Mesenchymal stem cell (in vitro differentiated cells and primary cell): ENCODE results near the gene TIAL1.

Experiments
- DNase-seq: peaks from one replicate; pipeline ENCODE4 v3.0.0-alpha.2; 2013
- H2AFZ ChIP-seq: one replicate; pipeline ENCODE4 v1.6.1; 2013; ENCODE audit warnings: low read depth, mild to moderate bottlenecking, control low read depth, inconsistent platforms, low read length, moderate library complexity
- H2AK5ac ChIP-seq: 2 replicates; pipeline ENCODE4 v1.6.1; 2013; ENCODE audit warnings: low read length, moderate library complexity, mild to moderate bottlenecking, inconsistent platforms; ENCODE audit not compliant: severe bottlenecking
- H2BK120ac ChIP-seq: one replicate; pipeline ENCODE4 v1.6.1; 2013; ENCODE audit warnings: low read depth, mild to moderate bottlenecking, inconsistent platforms, low read length, moderate library complexity
- H2BK12ac ChIP-seq, 2 experiments: one replicate each; pipeline ENCODE4 v1.6.1; 2013; ENCODE audit warnings: inconsistent platforms in 2 of 2, low read length in 2 of 2, mild to moderate bottlenecking in 2 of 2, moderate library complexity in 2 of 2, control low read depth in 1 of 2
- H2BK15ac ChIP-seq: one replicate; pipeline ENCODE4 v1.6.1; 2013; ENCODE audit warnings: mild to moderate bottlenecking, low read depth, inconsistent platforms; ENCODE audit not compliant: poor library complexity, severe bottlenecking
- H2BK5ac ChIP-seq: 2 replicates; pipeline ENCODE4 v1.6.1; 2013; ENCODE audit warnings: low read depth, mild to moderate bottlenecking, low read length, control low read depth, inconsistent platforms; ENCODE audit not compliant: poor library complexity, severe bottlenecking
- H3K14ac ChIP-seq, 2 experiments: one replicate each; pipeline ENCODE4 v1.6.1; 2013; ENCODE audit warnings: inconsistent platforms in 2 of 2, low read length in 2 of 2, control low read depth in 1 of 2, mild to moderate bottlenecking in 1 of 2, moderate library complexity in 1 of 2
- H3K18ac ChIP-seq, 2 experiments: one replicate each; pipeline ENCODE4 v1.6.1; 2013; ENCODE audit warnings: inconsistent platforms in 2 of 2, low read length in 2 of 2, control low read depth in 1 of 2, low read depth in 1 of 2, mild to moderate bottlenecking in 1 of 2
- H3K23ac ChIP-seq, 2 experiments: one replicate each; pipeline ENCODE4 v1.6.1; 2013; ENCODE audit warnings: inconsistent platforms in 2 of 2, low read length in 2 of 2, mild to moderate bottlenecking in 2 of 2, moderate library complexity in 2 of 2, control low read depth in 1 of 2
- H3K27ac ChIP-seq: 2 replicates; pipeline ENCODE4 v1.5.1; 2013; ENCODE audit warnings: mild to moderate bottlenecking, moderate library complexity, low read length, control low read depth, inconsistent platforms; ENCODE audit not compliant: poor library complexity, severe bottlenecking
- H3K27me3 ChIP-seq, 2 experiments: 2 replicates each; pipeline versions ENCODE4 v1.6.1 to v1.7.0; 2013; ENCODE audit warnings: low read length in 2 of 2, mild to moderate bottlenecking in 2 of 2, moderate library complexity in 2 of 2, control low read depth in 1 of 2, inconsistent platforms in 1 of 2; ENCODE audit not compliant: control insufficient read depth in 1 of 2, insufficient read depth in 1 of 2
- H3K36me3 ChIP-seq, 2 experiments: 2 replicates each; pipeline versions ENCODE4 v1.6.1 to v1.7.0; 2013; ENCODE audit warnings: low read length in 2 of 2, control low read depth in 1 of 2, inconsistent platforms in 1 of 2, low read depth in 1 of 2, mild to moderate bottlenecking in 1 of 2; ENCODE audit not compliant: insufficient read depth in 2 of 2, control insufficient read depth in 1 of 2
- H3K4ac ChIP-seq, 2 experiments: one replicate each; pipeline ENCODE4 v1.6.1; 2013; ENCODE audit warnings: inconsistent platforms in 2 of 2, low read length in 2 of 2, mild to moderate bottlenecking in 2 of 2, moderate library complexity in 2 of 2, control low read depth in 1 of 2, low read depth in 1 of 2
- H3K4me1 ChIP-seq: 2 replicates; pipeline ENCODE4 v1.6.1; 2013; ENCODE audit warnings: low read depth, low read length, control low read depth; ENCODE audit not compliant: control insufficient read depth, insufficient read depth
- H3K4me2 ChIP-seq: 2 replicates; pipeline ENCODE4 v1.6.1; 2013; ENCODE audit warnings: low read length, mild to moderate bottlenecking, inconsistent platforms; ENCODE audit not compliant: poor library complexity, severe bottlenecking
- H3K4me3 ChIP-seq, 2 experiments: 2 replicates each; pipeline versions ENCODE4 v1.5.1 to v1.7.0; 2013; ENCODE audit warnings: low read length in 2 of 2, mild to moderate bottlenecking in 2 of 2, control low read depth in 1 of 2, low read depth in 1 of 2; ENCODE audit not compliant: insufficient read depth in 1 of 2
- H3K79me1 ChIP-seq: replicated peaks from 2 replicates; pipeline ENCODE4 v1.6.1; 2013; ENCODE audit warnings: mild to moderate bottlenecking, control low read depth, low read length, inconsistent platforms; ENCODE audit not compliant: poor library complexity, severe bottlenecking
- H3K9ac ChIP-seq: 2 replicates; pipeline ENCODE4 v1.7.0; 2013; ENCODE audit warnings: mild to moderate bottlenecking, low read length, moderate library complexity
- H3K9me3 ChIP-seq: 2 replicates; pipeline ENCODE4 v1.7.0; 2013; ENCODE audit warnings: mild to moderate bottlenecking, low read length; ENCODE audit not compliant: control insufficient read depth
- H4K8ac ChIP-seq: one replicate; pipeline ENCODE4 v1.6.1; 2013; ENCODE audit warnings: inconsistent platforms, mild to moderate bottlenecking, low read length, moderate library complexity
- H4K91ac ChIP-seq: one replicate; pipeline ENCODE4 v1.6.1; 2013; ENCODE audit warnings: mild to moderate bottlenecking, low read length, inconsistent platforms
- WGBS: methylation state at CpG from one replicate; pipeline ENCODE4 v1.1.7; 2013; ENCODE audit warnings: mixed read lengths; 5-methylcytosine and 5-hydroxymethylcytosine counted together

The TIAL1 gene

GRCh38 chr10:119541046-119541445 lies 55.7 kb downstream of the TIAL1 start:
- H2BK120ac ChIP-seq, result no peak overlapping the region
- no peak overlapping the region for H3K18ac ChIP-seq
- WGBS, result 60% methylated on average over 6 of the region's 6 CpGs
- H2BK12ac ChIP-seq, result no peak overlapping the region
- no peak overlapping the region for H3K4ac ChIP-seq
- no peaks in the 10 kb centered on the region for H3K9me3 ChIP-seq
- no peak overlapping the region for H2AFZ ChIP-seq
- peak overlapping the region; percentile 85 for H3K9ac ChIP-seq
- H4K91ac ChIP-seq, result no peak overlapping the region
- H2BK5ac ChIP-seq, result no peak overlapping the region
- no peak overlapping the region for H3K4me2 ChIP-seq
- H2AK5ac ChIP-seq, result no peak overlapping the region
- H3K27me3 ChIP-seq, result no peaks in the 10 kb centered on the region
- peak; percentile 46 for DNase-seq
- no peak overlapping the region for H4K8ac ChIP-seq
- H2BK15ac ChIP-seq, result no peak overlapping the region
- peaks cover 32% of the 10 kb centered on the region for H3K79me1 ChIP-seq
- H3K4me1 ChIP-seq, result peaks cover 32% of the 10 kb centered on the region
- no peak overlapping the region for H3K14ac ChIP-seq
- H3K4me3 ChIP-seq, result peak overlapping the region in 1 of 2 experiments; percentile 83
- H3K36me3 ChIP-seq, result peaks cover 0 to 4% of the 10 kb centered on the region in 2 experiments
- no peak overlapping the region for H3K23ac ChIP-seq
- no peak overlapping the region for H3K27ac ChIP-seq

GRCh38 chr10:119540038-119540437 lies 56.7 kb downstream of the TIAL1 start:
- Histone ChIP-seq H3K4me3 (no peak overlapping the region), H3K9me3 (no peaks in the 10 kb centered on the region), H3K79me1 (peaks cover 32% of the 10 kb centered on the region), H4K8ac (no peak overlapping the region), H2BK15ac (no peak overlapping the region), H3K18ac (no peak overlapping the region), H3K36me3 (peaks cover 0 to 4% of the 10 kb centered on the region in 2 experiments), H2BK12ac (no peak overlapping the region), H2AFZ (no peak overlapping the region), H3K9ac (no peak overlapping the region), H3K4me1 (peaks cover 32% of the 10 kb centered on the region), H3K4me2 (no peak overlapping the region), H3K23ac (no peak overlapping the region), H4K91ac (no peak overlapping the region), H2BK120ac (no peak overlapping the region), H3K27me3 (no peaks in the 10 kb centered on the region), H3K27ac (no peak overlapping the region), H3K14ac (no peak overlapping the region), H2AK5ac (no peak overlapping the region), H3K4ac (no peak overlapping the region), H2BK5ac (no peak overlapping the region)
- no peak for DNase-seq
- 96% methylated on average over 3 of the region's 4 CpGs for WGBS

GRCh38 chr10:119539359-119539825 lies 57.4 kb downstream of the TIAL1 start:
- Histone ChIP-seq H3K18ac (peak overlapping the region in 1 of 2 experiments; percentile 37), H3K79me1 (peaks cover 32% of the 10 kb centered on the region), H3K4me3 (no peak overlapping the region), H3K4me2 (no peak overlapping the region), H3K27me3 (no peaks in the 10 kb centered on the region), H2BK120ac (no peak overlapping the region), H2AK5ac (no peak overlapping the region), H3K4ac (peak overlapping the region in 1 of 2 experiments; percentile 67), H3K23ac (no peak overlapping the region), H4K8ac (peak overlapping the region; percentile 25), H3K9ac (peak overlapping the region; percentile 22), H2BK12ac (no peak overlapping the region), H3K14ac (no peak overlapping the region), H2BK15ac (peak overlapping the region; percentile 16), H3K27ac (no peak overlapping the region), H3K4me1 (peaks cover 30% of the 10 kb centered on the region), H3K9me3 (no peaks in the 10 kb centered on the region), H2AFZ (no peak overlapping the region), H3K36me3 (peaks cover 0 to 4% of the 10 kb centered on the region in 2 experiments), H2BK5ac (no peak overlapping the region), H4K91ac (peak overlapping the region; percentile 70)
- no peak for DNase-seq
- 85% methylated on average over 9 of the region's 9 CpGs for WGBS

- Histone ChIP-seq H3K9me3 (no peaks in the 10 kb centered on the region), H3K36me3 (peaks cover 0 to 4% of the 10 kb centered on the region in 2 experiments), H3K27me3 (no peaks in the 10 kb centered on the region), H3K4me1 (peaks cover 28% of the 10 kb centered on the region), H2AFZ (no peak overlapping the region), H2BK12ac (peak overlapping the region in 1 of 2 experiments; percentile 71), H3K4ac (peak overlapping the region; percentile 49 to 79), H2BK15ac (peak overlapping the region; percentile 54), H3K23ac (peak overlapping the region in 1 of 2 experiments; percentile 73), H2BK5ac (no peak overlapping the region), H3K79me1 (peaks cover 32% of the 10 kb centered on the region), H3K4me3 (no peak overlapping the region), H3K4me2 (no peak overlapping the region), H2BK120ac (no peak overlapping the region), H3K18ac (peak overlapping the region; percentile 47 to 75), H2AK5ac (peak overlapping the region; percentile 26), H4K8ac (peak overlapping the region; percentile 40), H3K9ac (peak overlapping the region; percentile 22), H3K14ac (peak overlapping the region in 1 of 2 experiments; percentile 90), H4K91ac (peak overlapping the region; percentile 70), H3K27ac (no peak overlapping the region)
- 71% methylated on average over 9 of the region's 9 CpGs for WGBS
- no peak for DNase-seq
Measured at GRCh38 chr10:119538632-119539358, 58.0 kb downstream of the TIAL1 start.
